Measurements from ENCODE around the gene NEUROG1.

The NEUROG1 gene

DNA sequence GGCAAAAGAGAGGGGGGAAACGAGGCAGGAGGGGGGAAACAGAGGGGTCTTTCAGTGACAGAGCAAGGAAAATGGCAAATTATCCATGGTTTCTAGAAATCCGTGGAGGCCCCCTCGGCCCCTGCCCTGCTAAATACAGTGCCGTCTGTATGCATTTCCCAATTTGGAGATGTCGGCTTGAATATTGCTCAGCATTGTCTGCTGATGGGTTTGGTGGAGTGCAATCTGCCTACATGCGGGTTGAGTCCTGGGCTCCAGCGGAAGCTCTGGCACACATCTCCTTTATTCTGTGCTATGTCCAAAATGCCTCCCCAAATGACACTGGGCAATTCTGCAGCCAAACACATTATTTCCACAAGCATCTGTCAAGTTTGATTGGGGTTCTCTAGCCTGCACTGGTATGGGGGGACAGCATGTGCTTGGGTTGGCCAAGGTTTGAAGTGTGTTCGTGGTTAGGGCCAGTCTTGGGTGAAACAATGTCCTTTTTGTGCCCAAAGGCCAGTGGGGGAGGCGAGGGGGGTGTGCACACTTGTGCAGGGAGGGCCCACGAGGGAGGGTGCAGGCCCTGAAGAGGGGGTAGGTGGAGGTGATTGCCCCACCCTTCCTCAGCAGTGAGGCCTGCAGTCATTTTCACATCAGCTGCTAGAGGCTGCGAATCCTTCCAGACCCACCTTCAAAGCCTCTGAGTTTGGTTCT lies 6.2 kb upstream of the NEUROG1 start:
- no peak overlapping the region for H3K4me3 ChIP-seq (ENCODE audit: low read depth, low read length)
- no peaks in the 10 kb centered on the region for H3K79me2 ChIP-seq
- no peak overlapping the region for H3K27ac ChIP-seq
- H3K9ac ChIP-seq = no peak overlapping the region
- H3K27me3 ChIP-seq (ENCODE audit: control insufficient read depth, insufficient read depth, low read length) = peaks cover 3% of the 10 kb centered on the region
- H3K4me1 ChIP-seq = no peaks in the 10 kb centered on the region
- no peak overlapping the region for H3K4me2 ChIP-seq (ENCODE audit: low read length)
- H3K9me3 ChIP-seq (ENCODE audit: control insufficient read depth, low read length) = no peaks in the 10 kb centered on the region
- H3K36me3 ChIP-seq (ENCODE audit: control insufficient read depth, insufficient read depth, low read length) = no peaks in the 10 kb centered on the region
- TF ChIP-seq, protein P1, sequence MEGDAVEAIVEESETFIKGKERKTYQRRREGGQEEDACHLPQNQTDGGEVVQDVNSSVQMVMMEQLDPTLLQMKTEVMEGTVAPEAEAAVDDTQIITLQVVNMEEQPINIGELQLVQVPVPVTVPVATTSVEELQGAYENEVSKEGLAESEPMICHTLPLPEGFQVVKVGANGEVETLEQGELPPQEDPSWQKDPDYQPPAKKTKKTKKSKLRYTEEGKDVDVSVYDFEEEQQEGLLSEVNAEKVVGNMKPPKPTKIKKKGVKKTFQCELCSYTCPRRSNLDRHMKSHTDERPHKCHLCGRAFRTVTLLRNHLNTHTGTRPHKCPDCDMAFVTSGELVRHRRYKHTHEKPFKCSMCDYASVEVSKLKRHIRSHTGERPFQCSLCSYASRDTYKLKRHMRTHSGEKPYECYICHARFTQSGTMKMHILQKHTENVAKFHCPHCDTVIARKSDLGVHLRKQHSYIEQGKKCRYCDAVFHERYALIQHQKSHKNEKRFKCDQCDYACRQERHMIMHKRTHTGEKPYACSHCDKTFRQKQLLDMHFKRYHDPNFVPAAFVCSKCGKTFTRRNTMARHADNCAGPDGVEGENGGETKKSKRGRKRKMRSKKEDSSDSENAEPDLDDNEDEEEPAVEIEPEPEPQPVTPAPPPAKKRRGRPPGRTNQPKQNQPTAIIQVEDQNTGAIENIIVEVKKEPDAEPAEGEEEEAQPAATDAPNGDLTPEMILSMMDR (IDR thresholded peaks at IDR 0.05) = no peak
- H2AFZ ChIP-seq = no peak overlapping the region

DNA sequence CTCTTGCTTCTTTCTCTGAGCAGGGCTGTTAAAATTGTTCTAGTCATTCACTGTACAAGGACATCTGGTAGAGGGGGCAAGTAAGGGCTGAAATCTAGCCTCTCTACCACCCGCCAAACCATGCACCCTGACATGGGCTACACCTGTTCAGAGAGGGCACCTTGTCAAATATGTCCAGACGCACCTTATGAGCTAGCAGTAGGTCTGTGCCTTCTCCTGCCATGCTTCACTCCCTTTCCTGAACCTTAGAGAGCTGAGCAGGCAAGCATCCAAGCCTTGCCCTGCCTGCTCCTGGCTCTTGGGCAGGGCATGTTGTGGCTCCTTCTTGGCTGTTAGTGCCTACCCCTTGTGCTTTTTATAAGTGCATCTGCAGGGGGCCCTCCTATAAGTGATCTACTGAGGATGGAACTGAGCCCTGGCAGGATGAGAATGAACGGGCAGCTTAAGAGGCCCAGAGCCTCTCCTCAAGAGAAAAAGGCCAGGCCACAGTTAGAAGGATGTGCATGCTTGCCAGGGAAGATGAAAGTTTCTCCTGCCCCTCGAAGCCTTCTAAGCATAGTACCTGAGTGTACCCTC lies 3.8 kb upstream of the NEUROG1 start:
- Histone ChIP-seq H3K79me2 (no peaks in the 10 kb centered on the region), H3K27ac (no peak overlapping the region), H3K4me3 (ENCODE audit: low read depth, low read length) (no peak overlapping the region), H3K9me3 (ENCODE audit: control insufficient read depth, low read length) (no peaks in the 10 kb centered on the region), H3K4me2 (ENCODE audit: low read length) (no peak overlapping the region), H3K9ac (no peak overlapping the region), H2AFZ (no peak overlapping the region), H3K4me1 (peaks cover 3% of the 10 kb centered on the region), H3K27me3 (ENCODE audit: control insufficient read depth, insufficient read depth, low read length) (peaks cover 3% of the 10 kb centered on the region), H3K36me3 (ENCODE audit: control insufficient read depth, insufficient read depth, low read length) (no peaks in the 10 kb centered on the region)
- TF ChIP-seq, protein P1 (IDR thresholded peaks at IDR 0.05) = no peak

DNA sequence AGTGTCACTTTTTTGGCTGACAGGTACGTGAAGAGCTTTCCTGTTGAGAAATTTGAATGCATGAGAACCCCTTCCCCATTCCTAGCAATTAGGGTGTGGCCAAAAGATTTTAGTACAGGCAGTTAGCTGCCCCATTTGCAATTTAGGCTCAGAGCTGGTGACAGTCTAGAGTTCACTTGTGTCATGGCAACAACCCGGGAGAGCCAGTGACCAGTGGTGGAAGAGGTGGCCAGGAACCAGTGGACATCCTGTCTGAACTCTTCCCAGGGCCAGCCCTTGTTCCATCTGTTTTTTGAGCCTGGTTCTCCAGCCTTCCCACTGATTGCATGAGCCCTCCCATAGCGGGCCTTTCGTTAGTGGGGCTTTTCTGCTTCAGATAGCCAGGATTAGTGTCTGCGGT lies 2.5 kb upstream of the NEUROG1 start:
- TF ChIP-seq, protein P1 (IDR thresholded peaks at IDR 0.05) = no peak
- Histone ChIP-seq H3K9ac (no peak overlapping the region), H3K27me3 (ENCODE audit: control insufficient read depth, insufficient read depth, low read length) (no peaks in the 10 kb centered on the region)

DNA sequence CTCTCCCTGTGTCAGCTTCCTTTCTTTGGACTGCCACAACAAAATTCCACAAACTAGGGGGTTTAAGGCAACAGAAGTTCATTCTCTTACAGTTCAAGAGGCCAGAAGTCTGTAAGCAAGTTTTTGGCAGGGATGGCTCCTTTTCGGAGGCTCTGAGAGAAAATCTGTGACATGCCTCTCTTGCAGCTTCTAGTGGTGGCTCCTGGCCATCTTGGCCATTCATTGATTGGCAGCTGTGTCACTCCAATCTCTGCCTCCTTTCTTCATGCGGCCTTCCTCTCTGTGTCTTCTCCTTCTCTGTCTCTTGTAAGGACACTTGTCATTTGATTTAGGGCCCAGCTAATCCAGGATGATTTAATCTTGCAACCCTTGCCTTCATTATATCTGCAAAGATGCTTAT lies 2.0 kb upstream of the NEUROG1 start:
- no peaks in the 10 kb centered on the region for H3K27me3 ChIP-seq (ENCODE audit: control insufficient read depth, insufficient read depth, low read length)
- H3K4me3 ChIP-seq (ENCODE audit: low read depth, low read length) = no peak overlapping the region
- TF ChIP-seq, protein P1 (IDR thresholded peaks at IDR 0.05) = no peak
- H3K27ac ChIP-seq = no peak overlapping the region
- H3K9me3 ChIP-seq (ENCODE audit: control insufficient read depth, low read length) = no peaks in the 10 kb centered on the region
- H3K9ac ChIP-seq = no peak overlapping the region
- H3K4me1 ChIP-seq = peaks cover 3% of the 10 kb centered on the region
- H3K36me3 ChIP-seq (ENCODE audit: control insufficient read depth, insufficient read depth, low read length) = no peaks in the 10 kb centered on the region
- no peaks in the 10 kb centered on the region for H3K79me2 ChIP-seq
- no peak overlapping the region for H2AFZ ChIP-seq
- H3K4me2 ChIP-seq (ENCODE audit: low read length) = no peak overlapping the region

More for the DNA sequence above, 2.5 kb upstream of the NEUROG1 start:
- Histone ChIP-seq H3K9me3 (ENCODE audit: control insufficient read depth, low read length) (no peaks in the 10 kb centered on the region), H3K4me3 (ENCODE audit: low read depth, low read length) (no peak overlapping the region), H3K36me3 (ENCODE audit: control insufficient read depth, insufficient read depth, low read length) (no peaks in the 10 kb centered on the region), H2AFZ (no peak overlapping the region), H3K4me1 (peaks cover 3% of the 10 kb centered on the region), H3K27ac (no peak overlapping the region), H3K79me2 (no peaks in the 10 kb centered on the region), H3K4me2 (ENCODE audit: low read length) (no peak overlapping the region)

DNA sequence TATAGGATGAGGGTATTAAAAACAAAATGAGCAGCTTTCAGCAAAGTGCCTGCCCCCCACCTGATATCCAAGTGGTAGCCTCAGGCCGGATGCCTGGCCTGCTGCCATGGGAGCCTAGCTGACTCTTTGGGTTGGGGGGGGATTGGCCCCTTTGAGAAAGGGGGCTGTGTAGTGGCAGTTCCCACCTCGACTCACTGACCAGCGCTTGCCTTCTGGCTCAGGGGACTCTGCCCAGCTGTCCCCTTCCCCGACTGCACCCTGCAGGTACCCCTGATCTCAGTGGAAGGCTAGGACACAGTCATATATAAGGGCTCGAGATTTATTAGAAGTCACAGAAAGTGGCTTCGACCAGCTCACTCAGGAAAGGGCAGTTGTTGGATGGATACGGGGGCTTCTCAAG lies 1.5 kb upstream of the NEUROG1 start:
- H3K4me3 ChIP-seq (ENCODE audit: low read depth, low read length) = no peak overlapping the region
- H3K9me3 ChIP-seq (ENCODE audit: control insufficient read depth, low read length) = no peaks in the 10 kb centered on the region
- H3K4me1 ChIP-seq = peaks cover 3% of the 10 kb centered on the region
- no peak overlapping the region for H2AFZ ChIP-seq
- no peak overlapping the region for H3K27ac ChIP-seq
- no peak overlapping the region for H3K4me2 ChIP-seq (ENCODE audit: low read length)
- H3K9ac ChIP-seq = no peak overlapping the region
- no peaks in the 10 kb centered on the region for H3K27me3 ChIP-seq (ENCODE audit: control insufficient read depth, insufficient read depth, low read length)
- no peaks in the 10 kb centered on the region for H3K79me2 ChIP-seq
- TF ChIP-seq, protein P1 (IDR thresholded peaks at IDR 0.05) = no peak
- no peaks in the 10 kb centered on the region for H3K36me3 ChIP-seq (ENCODE audit: control insufficient read depth, insufficient read depth, low read length)

Measured in parathyroid adenoma (tissue), 2 donors.